Activated T-helper 1 cell treated with Interleukin-2 at 50 U/mL for 16 hours (primary cell): ENCODE results near the gene ZNRF1.
"Not testable (repeated sequence)": the region's sequence is repeated elsewhere in the genome, so short reads cannot be mapped to it uniquely, and the experiment has no call there.

Experiments used
- DNase-seq: peaks from one replicate; pipeline ENCODE4 v3.0.0-alpha.2; 2020; ENCODE audit warnings: low read depth

The ZNRF1 gene

GRCh38 chr16:75114946-75115825, 116.4 kb downstream of the ZNRF1 start:
- DNase-seq: no peak

GRCh38 chr16:75116081-75116910, 117.5 kb downstream of the ZNRF1 start, which contains the start of gene LDHD:
Gene LDHD, minus strand, starts transcription at chr16:75116780. Its CDS starts 60 bp downstream, at chr16:75116720.
- DNase-seq: no peak

GRCh38 chr16:75116911-75117245, 118.1 kb downstream of the ZNRF1 start:
- DNase-seq: no peak

- DNase-seq: no peak
These were observed 120.2 kb downstream of the ZNRF1 start for GRCh38 chr16:75118943-75119539.

GRCh38 chr16:75120253-75120652, 121.4 kb downstream of the ZNRF1 start:
- DNase-seq: no peak

- DNase-seq: no peak
These were observed 123.2 kb downstream of the ZNRF1 start for GRCh38 chr16:75121949-75122568.

GRCh38 chr16:75122609-75123008, 123.8 kb downstream of the ZNRF1 start:
- DNase-seq: no peak

- DNase-seq: no peak
These were observed 129.0 kb downstream of the ZNRF1 start for GRCh38 chr16:75127713-75128415.

GRCh38 chr16:75129421-75130149, 130.8 kb downstream of the ZNRF1 start:
- not testable (repeated sequence) for DNase-seq

GRCh38 chr16:75130150-75130771, 131.4 kb downstream of the ZNRF1 start:
- no peak for DNase-seq

- no peak for DNase-seq
These were observed 132.3 kb downstream of the ZNRF1 start for GRCh38 chr16:75131081-75131480.

GRCh38 chr16:75138233-75138632, 139.4 kb downstream of the ZNRF1 start:
- DNase-seq: no peak

GRCh38 chr16:75138636-75139035, 139.8 kb downstream of the ZNRF1 start:
- no peak for DNase-seq

- DNase-seq: no peak
These were observed 140.7 kb downstream of the ZNRF1 start for GRCh38 chr16:75139498-75139897.

- no peak for DNase-seq
These were observed 145.1 kb downstream of the ZNRF1 start for GRCh38 chr16:75143941-75144340.

- DNase-seq: no peak
These were observed 149.1 kb downstream of the ZNRF1 start for GRCh38 chr16:75147968-75148310.

- peak; percentile 89 for DNase-seq
These were observed 149.7 kb downstream of the ZNRF1 start, which contains the start of gene ZFP1 for GRCh38 chr16:75148311-75149195. Gene ZFP1, plus strand, starts transcription at chr16:75148524. Its CDS starts 4,428 bp downstream, at chr16:75152952.

GRCh38 chr16:75151798-75152197, 153.0 kb downstream of the ZNRF1 start:
- no peak for DNase-seq

GRCh38 chr16:75152635-75153034, 153.8 kb downstream of the ZNRF1 start:
- no peak for DNase-seq
